H1 (cell line): ENCODE data around the gene PSG2. TPM values are rescaled to one million over a fixed set of nuclear protein-coding genes. Genes with fewer than 3 reads are reported as not detected.
"Not testable (repeated sequence)": the region's sequence is repeated elsewhere in the genome, so short reads cannot be mapped to it uniquely, and the experiment has no call there.

Source experiments
- CTCF ChIA-PET: fragments of 300-600 bp; sonication (Branson Sonifier 250); formaldehyde crosslinking; loops from one replicate; lab custom pipeline; 2021; ENCODE audit not compliant: partially characterized antibody; lab: Charles Lee
- POLR2A ChIA-PET: fragments of 300-600 bp; sonication (Branson Sonifier 250); formaldehyde crosslinking; loops from one replicate; lab custom pipeline; 2021; ENCODE audit warnings: inconsistent platforms; ENCODE audit not compliant: partially characterized antibody; lab: Charles Lee
- DNase-seq, 2 experiments: peaks; one replicate each; pipeline versions ENCODE4 v3.0.0 to v3.0.0-alpha.2; 2010 to 2022; ENCODE audit warnings: low spot score in 2 of 2, low read depth in 1 of 2, mixed read lengths in 1 of 2
- FAIRE-seq: peaks from 2 replicates; lab custom pipeline; 2011; peaks lifted over from hg19 to GRCh38; lab: Jason Lieb, UNC
- H2AFZ ChIP-seq: 2 replicates; pipeline ENCODE4 v1.8.1; 2012; ENCODE audit warnings: low read length, inconsistent platforms
- H2AK5ac ChIP-seq: 2 replicates; pipeline ENCODE4 v1.6.1; 2013; ENCODE audit warnings: low read depth, low read length
- H2BK120ac ChIP-seq: replicated peaks from 2 replicates; pipeline ENCODE3; 2013; ENCODE audit warnings: low read depth, low read length, inconsistent platforms
- H2BK12ac ChIP-seq: 2 replicates; pipeline ENCODE4 v1.6.1; 2013; ENCODE audit warnings: low read depth, low read length
- H2BK15ac ChIP-seq: 2 replicates; pipeline ENCODE4 v1.6.1; 2013; ENCODE audit warnings: low read length
- H2BK20ac ChIP-seq: 2 replicates; pipeline ENCODE4 v1.6.1; 2013; ENCODE audit warnings: low read length
- H2BK5ac ChIP-seq: 2 replicates; pipeline ENCODE4 v1.6.1; 2013; ENCODE audit warnings: low read depth, low read length
- H3K14ac ChIP-seq: 2 replicates; pipeline ENCODE4 v1.6.1; 2013; ENCODE audit warnings: inconsistent platforms; ENCODE audit not compliant: insufficient read length
- H3K18ac ChIP-seq: 2 replicates; pipeline ENCODE4 v1.6.1; 2013; ENCODE audit warnings: low read length; ENCODE audit errors: extremely low read depth
- H3K23ac ChIP-seq: 2 replicates; pipeline ENCODE4 v1.6.1; 2013; ENCODE audit warnings: inconsistent platforms; ENCODE audit not compliant: insufficient read length
- H3K23me2 ChIP-seq: 2 replicates; pipeline ENCODE4 v1.6.1; 2013; ENCODE audit warnings: low read depth, low read length
- H3K27ac ChIP-seq: 2 replicates; pipeline ENCODE4 v1.6.1; 2011; ENCODE audit warnings: low read depth, low read length, inconsistent platforms
- H3K27me3 ChIP-seq, 4 experiments: replicated peaks in 1 of 4; 1 replicate in 1 of 4; 2 replicates in 3 of 4; pipeline versions ENCODE4 v1.6.1 to v1.8.1; 2011 to 2013; ENCODE audit warnings: low read length in 3 of 4, mild to moderate bottlenecking in 3 of 4, inconsistent platforms in 2 of 4, mixed read lengths in 2 of 4, moderate library complexity in 1 of 4; ENCODE audit not compliant: control insufficient read depth in 3 of 4, insufficient read depth in 3 of 4; ENCODE audit errors: extremely low read depth in 1 of 4
- H3K36me3 ChIP-seq, 4 experiments: 2 replicates each; pipeline versions ENCODE4 v1.6.1 to v1.8.1; 2011 to 2013; ENCODE audit warnings: mild to moderate bottlenecking in 4 of 4, low read length in 3 of 4, moderate library complexity in 2 of 4, control low read depth in 1 of 4, inconsistent platforms in 1 of 4; ENCODE audit not compliant: insufficient read depth in 4 of 4, control insufficient read depth in 2 of 4
- H3K4ac ChIP-seq: replicated peaks from 2 replicates; pipeline ENCODE3; 2013; ENCODE audit warnings: low read length, low read depth, mixed read lengths, inconsistent platforms; ENCODE audit not compliant: insufficient read length
- H3K4me1 ChIP-seq, 4 experiments: replicated peaks in 1 of 4; 1 replicate in 1 of 4; 2 replicates in 3 of 4; pipeline versions ENCODE4 v1.6.1 to v1.8.1; 2011 to 2013; ENCODE audit warnings: low read length in 3 of 4, inconsistent platforms in 2 of 4, mixed read lengths in 1 of 4; ENCODE audit not compliant: insufficient read depth in 4 of 4, control insufficient read depth in 3 of 4
- H3K4me2 ChIP-seq, 2 experiments: 2 replicates each; pipeline versions ENCODE4 v1.6.1 to v1.8.1; 2011 to 2013; ENCODE audit warnings: low read depth in 2 of 2, low read length in 2 of 2, control low read depth in 1 of 2, inconsistent platforms in 1 of 2, mild to moderate bottlenecking in 1 of 2; ENCODE audit not compliant: insufficient read depth in 1 of 2
- H3K4me3 ChIP-seq, 4 experiments: fragments of 200-600, 300-600 bp in 1 of 4; sonication (generic), shearing (Covaris generic), sonication (Bioruptor Twin) in 1 of 4; 2 replicates each; pipeline versions ENCODE4 v1.5.1 to v1.8.1; 2011 to 2016; ENCODE audit warnings: low read length in 4 of 4, low read depth in 3 of 4, control low read depth in 2 of 4, inconsistent platforms in 2 of 4, mild to moderate bottlenecking in 2 of 4, mixed read lengths in 1 of 4, moderate library complexity in 1 of 4; ENCODE audit not compliant: insufficient read depth in 2 of 4; ENCODE audit errors: extremely low read depth in 1 of 4
- H3K56ac ChIP-seq: replicated peaks from 2 replicates; pipeline ENCODE3; 2013; ENCODE audit warnings: low read depth, mild to moderate bottlenecking, mixed read lengths, low read length, inconsistent platforms; ENCODE audit not compliant: insufficient read length
- H3K79me1 ChIP-seq: 2 replicates; pipeline ENCODE4 v1.6.1; 2013; ENCODE audit warnings: low read depth, low read length, control low read depth
- H3K79me2 ChIP-seq, 2 experiments: 2 replicates each; pipeline versions ENCODE4 v1.6.1 to v1.8.1; 2012 to 2013; ENCODE audit warnings: low read length in 2 of 2, mild to moderate bottlenecking in 2 of 2, inconsistent platforms in 1 of 2; ENCODE audit not compliant: insufficient read depth in 2 of 2, control insufficient read depth in 1 of 2
- H3K9ac ChIP-seq, 4 experiments: replicated peaks in 1 of 4; 1 replicate in 1 of 4; 2 replicates in 3 of 4; pipeline versions ENCODE4 v1.6.1 to v1.8.1; 2011 to 2013; ENCODE audit warnings: low read depth in 3 of 4, low read length in 3 of 4, control low read depth in 2 of 4, mild to moderate bottlenecking in 2 of 4, moderate library complexity in 2 of 4, inconsistent platforms in 1 of 4; ENCODE audit errors: extremely low read depth in 1 of 4
- H3K9me3 ChIP-seq, 2 experiments: 2 replicates each; pipeline versions ENCODE4 v1.6.1 to v1.8.1; 2012 to 2013; ENCODE audit warnings: mild to moderate bottlenecking in 2 of 2, moderate library complexity in 2 of 2, control low read depth in 1 of 2, inconsistent platforms in 1 of 2, low read depth in 1 of 2, low read length in 1 of 2, mixed read lengths in 1 of 2; ENCODE audit not compliant: insufficient read depth in 2 of 2
- H4K20me1 ChIP-seq, 2 experiments: replicated peaks in 1 of 2; 2 replicates each; pipeline versions ENCODE3 to v1.8.1; 2011 to 2013; ENCODE audit warnings: inconsistent platforms in 2 of 2, low read length in 2 of 2, mild to moderate bottlenecking in 1 of 2; ENCODE audit not compliant: insufficient read depth in 2 of 2, control insufficient read depth in 1 of 2
- H4K5ac ChIP-seq: 2 replicates; pipeline ENCODE4 v1.6.1; 2013; ENCODE audit warnings: low read length, low read depth, mixed read lengths, inconsistent platforms; ENCODE audit not compliant: insufficient read length
- H4K8ac ChIP-seq: 2 replicates; pipeline ENCODE4 v1.8.0; 2013; ENCODE audit warnings: mild to moderate bottlenecking, moderate library complexity, low read length, inconsistent platforms; ENCODE audit not compliant: insufficient read depth; ENCODE audit errors: extremely low read depth
- H4K91ac ChIP-seq: replicated peaks from 2 replicates; pipeline ENCODE3; 2013; ENCODE audit warnings: low read length, mixed read lengths, inconsistent platforms; ENCODE audit not compliant: insufficient read length
- polyA plus RNA-seq, 7 experiments: library from polyadenylated mRNA; depleted of rRNA in 3 of 7; stranded (reverse) in 5 of 7; unstranded in 2 of 7; fragments of >200 nt in 5 of 7; fragments of 200-250 nt in 2 of 7; gene quantifications; 1 replicate in 5 of 7; 2 replicates in 1 of 7; 4 replicates in 1 of 7; pipeline versions ENCODE4 v1.2.1 to v1.2.3, GENCODE V29; 2011 to 2013; ENCODE audit warnings: missing spikeins in 2 of 7, mixed read lengths in 2 of 7
- total RNA-seq: library from RNA; stranded (reverse); fragmentation: NEBNext Ultra II Directional; extraction: Animal tissue kit (Norgen Biotek cat#: 25700); gene quantifications from 2 replicates; pipeline ENCODE4 v1.2.1, GENCODE V29; 2021

The PSG2 gene
- total and polyA plus RNA-seq, 2 of the 8 experiments (the other 6 are each of a cell fraction or from before 2014, with no cell fraction given) = not detected

DNA sequence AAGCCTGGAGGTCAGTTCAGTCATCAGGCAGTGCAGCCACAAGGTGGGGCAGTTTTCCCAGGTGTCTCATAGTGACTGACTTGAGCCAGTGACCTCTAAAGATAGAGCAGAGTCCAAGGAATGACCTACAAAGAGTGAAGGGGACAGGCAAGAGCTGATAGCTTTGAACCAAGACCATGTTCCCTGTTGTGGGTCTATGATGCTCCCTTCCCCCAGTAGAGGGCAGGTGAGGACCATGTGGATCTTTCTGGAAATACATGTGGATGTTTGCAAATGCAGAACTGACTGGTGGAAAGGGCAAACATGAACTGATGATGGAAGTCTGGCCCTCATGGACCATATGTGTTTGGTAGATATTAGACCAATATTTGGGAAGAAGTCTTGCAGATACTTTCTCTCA lies 62.9 kb downstream of the PSG2 start:
- H4K8ac ChIP-seq, POLR2A ChIA-PET, H3K4me2 ChIP-seq, H3K27ac ChIP-seq, H4K91ac ChIP-seq, H3K4ac ChIP-seq, H2BK120ac ChIP-seq, CTCF ChIA-PET, H2BK12ac ChIP-seq, H4K5ac ChIP-seq, H2AFZ ChIP-seq, H3K18ac ChIP-seq, H3K4me1 ChIP-seq, H2BK15ac ChIP-seq, H2BK20ac ChIP-seq, H2AK5ac ChIP-seq, H3K79me1 ChIP-seq, H3K56ac ChIP-seq, H3K14ac ChIP-seq, H2BK5ac ChIP-seq, DNase-seq, H3K23ac ChIP-seq, H3K4me3 ChIP-seq, H4K20me1 ChIP-seq, H3K27me3 ChIP-seq, H3K9ac ChIP-seq, FAIRE-seq, H3K79me2 ChIP-seq, H3K23me2 ChIP-seq, H3K36me3 ChIP-seq: not testable (repeated sequence)
- peaks cover 27 to 63% of the 10 kb centered on the region in 2 experiments for H3K9me3 ChIP-seq

Other genes starting within 250 kb of the PSG2 start
- gene PSG1, start 203.0 kb downstream of the PSG2 start, total RNA-seq = not detected in 2 replicates
- not detected in 2 replicates for gene PSG1, start 203.0 kb downstream of the PSG2 start, polyA plus RNA-seq (2011; rRNA removed)
- not detected in 2 replicates for gene PSG6, start 164.8 kb downstream of the PSG2 start, total RNA-seq
- not detected in 2 replicates for gene PSG6, start 164.8 kb downstream of the PSG2 start, polyA plus RNA-seq (2011; rRNA removed)
- not detected in 2 replicates for gene PSG7, start 145.5 kb downstream of the PSG2 start, total RNA-seq
- not detected in 2 replicates for gene PSG7, start 145.5 kb downstream of the PSG2 start, polyA plus RNA-seq (2011; rRNA removed)
- not detected in 2 replicates for gene PSG11, start 56.2 kb downstream of the PSG2 start, total RNA-seq
- gene PSG11, start 56.2 kb downstream of the PSG2 start, polyA plus RNA-seq (2011; rRNA removed) = not detected in 2 replicates
- gene PSG5, start 103.8 kb upstream of the PSG2 start, total RNA-seq = not detected in 2 replicates
- not detected in 2 replicates for gene PSG5, start 103.8 kb upstream of the PSG2 start, polyA plus RNA-seq (2011; rRNA removed)
- not detected in 2 replicates for gene PSG4, start 122.9 kb upstream of the PSG2 start, total RNA-seq
- not detected in 2 replicates for gene PSG4, start 122.9 kb upstream of the PSG2 start, polyA plus RNA-seq (2011; rRNA removed)
- gene PSG9, start 186.8 kb upstream of the PSG2 start, total RNA-seq = not detected in 2 replicates
- not detected in 2 replicates for gene PSG9, start 186.8 kb upstream of the PSG2 start, polyA plus RNA-seq (2011; rRNA removed)